Measurements from ENCODE around the gene AIP. TPM values are rescaled to one million over a fixed set of nuclear protein-coding genes. Genes with fewer than 3 reads are reported as not detected.

AIP gene
- total and polyA plus RNA-seq, 9 of the 15 experiments (the other 6 are each of a cell fraction or from before 2014, with no cell fraction given) = 5.2 to 92.5 (median 52.7) TPM

DNA sequence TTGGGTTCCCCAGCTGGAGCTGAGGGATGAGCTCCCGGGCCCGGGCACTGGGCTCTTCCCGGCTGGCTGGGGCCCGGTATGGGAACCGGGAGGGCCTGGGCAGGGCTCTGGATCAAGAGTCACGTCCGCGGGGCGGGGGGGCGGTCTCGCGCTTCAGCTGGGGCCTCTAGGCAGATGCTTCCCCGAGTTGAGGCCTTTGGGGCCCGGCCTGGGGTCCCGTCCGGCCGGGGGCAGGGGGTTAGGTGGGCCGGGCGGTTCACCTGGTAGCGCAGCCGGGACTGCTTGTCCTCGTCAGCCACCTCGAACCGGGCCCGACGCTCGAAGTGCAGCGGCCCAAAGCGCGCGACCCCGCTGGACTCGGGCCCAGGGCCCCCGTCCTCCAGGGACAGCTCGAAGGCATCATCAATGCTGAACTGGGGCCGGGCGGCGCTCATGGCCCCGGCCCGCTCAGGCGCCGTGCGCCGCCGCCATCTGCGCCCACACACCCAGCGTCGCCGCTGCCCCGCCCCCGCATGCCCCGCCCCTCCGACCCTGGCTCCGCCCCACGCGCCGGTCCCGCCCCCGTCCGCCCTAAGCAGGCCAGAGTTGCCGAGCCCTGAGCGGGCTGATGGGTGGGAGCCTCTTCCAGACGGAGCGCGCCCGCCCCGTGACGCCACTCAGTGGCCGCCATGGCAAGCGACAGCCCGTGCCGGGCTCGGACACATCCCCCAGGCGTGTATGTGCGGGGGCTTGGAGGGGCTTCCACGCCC, 13.9 kb upstream of the AIP start, which contains the start of gene TMEM134 (continued):
- TF ChIP-seq ZNF263 (CRISPR knock-in tag; IDR thresholded peaks at IDR 0.05; ENCODE audit: borderline replicate concordance) = 0 out of 2 replicates have a peak, but pooled peaks have one; percentile 26
- 0 out of 2 replicates have a peak, but pooled peaks have one; percentile 14 for TF ChIP-seq KLF16 (IDR thresholded peaks at IDR 0.05)
- TF ChIP-seq CCNT2 (IDR thresholded peaks at IDR 0.05; ENCODE audit: borderline replicate concordance, extremely low read depth, insufficient read length, low read depth, low read length) = peak; percentile 66
- peak; percentile 68; the same call in 1 of the 2 replicates for TF ChIP-seq EP400 (IDR thresholded peaks at IDR 0.05)
- peak; percentile 99 for TF ChIP-seq ZBTB17 (CRISPR knock-in tag; IDR thresholded peaks at IDR 0.05)
- peak; percentile 94 for TF ChIP-seq KDM5B (IDR thresholded peaks at IDR 0.05; ENCODE audit: insufficient replicate concordance, low read depth, low read length)
- 0 out of 2 replicates have a peak, but pooled peaks have one; percentile 37 for TF ChIP-seq ZBED1 (IDR thresholded peaks at IDR 0.05)
- peak; percentile 93 for TF ChIP-seq CREM (IDR thresholded peaks at IDR 0.05; ENCODE audit: low read depth)
- no peak for TF ChIP-seq TARDBP (IDR thresholded peaks at IDR 0.05)
- no peak for TF ChIP-seq PHB2 (IDR thresholded peaks at IDR 0.05; ENCODE audit: low read depth)
- peak; percentile 56 to 92 (median 90) for TF ChIP-seq YY1 (IDR thresholded peaks at IDR 0.05; ENCODE audit: borderline replicate concordance in 1 of 3, control insufficient read depth in 1 of 3, extremely low read depth in 1 of 3, insufficient read depth in 3 of 3, insufficient read length in 1 of 3, insufficient replicate concordance in 2 of 3, low read depth in 1 of 3, low read length in 2 of 3)
- no peak for TF ChIP-seq ZFP1 (CRISPR knock-in tag; IDR thresholded peaks at IDR 0.05)
- TF ChIP-seq, protein P1, sequence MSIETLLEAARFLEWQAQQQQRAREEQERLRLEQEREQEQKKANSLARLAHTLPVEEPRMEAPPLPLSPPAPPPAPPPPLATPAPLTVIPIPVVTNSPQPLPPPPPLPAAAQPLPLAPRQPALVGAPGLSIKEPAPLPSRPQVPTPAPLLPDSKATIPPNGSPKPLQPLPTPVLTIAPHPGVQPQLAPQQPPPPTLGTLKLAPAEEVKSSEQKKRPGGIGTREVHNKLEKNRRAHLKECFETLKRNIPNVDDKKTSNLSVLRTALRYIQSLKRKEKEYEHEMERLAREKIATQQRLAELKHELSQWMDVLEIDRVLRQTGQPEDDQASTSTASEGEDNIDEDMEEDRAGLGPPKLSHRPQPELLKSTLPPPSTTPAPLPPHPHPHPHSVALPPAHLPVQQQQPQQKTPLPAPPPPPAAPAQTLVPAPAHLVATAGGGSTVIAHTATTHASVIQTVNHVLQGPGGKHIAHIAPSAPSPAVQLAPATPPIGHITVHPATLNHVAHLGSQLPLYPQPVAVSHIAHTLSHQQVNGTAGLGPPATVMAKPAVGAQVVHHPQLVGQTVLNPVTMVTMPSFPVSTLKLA (conservative IDR thresholded peaks at IDR 0.05) = peak; percentile 70 to 80; a peak in 3 of 4 replicates
- TF ChIP-seq, protein P2, sequence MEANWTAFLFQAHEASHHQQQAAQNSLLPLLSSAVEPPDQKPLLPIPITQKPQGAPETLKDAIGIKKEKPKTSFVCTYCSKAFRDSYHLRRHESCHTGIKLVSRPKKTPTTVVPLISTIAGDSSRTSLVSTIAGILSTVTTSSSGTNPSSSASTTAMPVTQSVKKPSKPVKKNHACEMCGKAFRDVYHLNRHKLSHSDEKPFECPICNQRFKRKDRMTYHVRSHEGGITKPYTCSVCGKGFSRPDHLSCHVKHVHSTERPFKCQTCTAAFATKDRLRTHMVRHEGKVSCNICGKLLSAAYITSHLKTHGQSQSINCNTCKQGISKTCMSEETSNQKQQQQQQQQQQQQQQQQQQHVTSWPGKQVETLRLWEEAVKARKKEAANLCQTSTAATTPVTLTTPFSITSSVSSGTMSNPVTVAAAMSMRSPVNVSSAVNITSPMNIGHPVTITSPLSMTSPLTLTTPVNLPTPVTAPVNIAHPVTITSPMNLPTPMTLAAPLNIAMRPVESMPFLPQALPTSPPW (CRISPR knock-in tag; IDR thresholded peaks at IDR 0.05) = peak; percentile 86
- no peak for TF ChIP-seq ZNF165 (CRISPR knock-in tag; IDR thresholded peaks at IDR 0.05; ENCODE audit: borderline replicate concordance)
- no peak for TF ChIP-seq ZNF124 (CRISPR knock-in tag; IDR thresholded peaks at IDR 0.05)
- TF ChIP-seq, protein P3, sequence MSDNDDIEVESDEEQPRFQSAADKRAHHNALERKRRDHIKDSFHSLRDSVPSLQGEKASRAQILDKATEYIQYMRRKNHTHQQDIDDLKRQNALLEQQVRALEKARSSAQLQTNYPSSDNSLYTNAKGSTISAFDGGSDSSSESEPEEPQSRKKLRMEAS (CRISPR knock-in tag; IDR thresholded peaks at IDR 0.05) = peak; percentile 14; the same call in 1 of the 2 replicates
- peak; percentile 54 to 76 for TF ChIP-seq RAD21 (CRISPR knock-in tag; conservative IDR thresholded peaks at IDR 0.05 in 1 of 2, IDR thresholded peaks at IDR 0.05 in 1 of 2)
- peak; percentile 68 to 73 for TF ChIP-seq NRF1 (conservative IDR thresholded peaks at IDR 0.05 in 1 of 2, IDR thresholded peaks at IDR 0.05 in 1 of 2)

All from K562 (cell line).